ENCODE data around the gene ASXL3.

The ASXL3 gene

DNA sequence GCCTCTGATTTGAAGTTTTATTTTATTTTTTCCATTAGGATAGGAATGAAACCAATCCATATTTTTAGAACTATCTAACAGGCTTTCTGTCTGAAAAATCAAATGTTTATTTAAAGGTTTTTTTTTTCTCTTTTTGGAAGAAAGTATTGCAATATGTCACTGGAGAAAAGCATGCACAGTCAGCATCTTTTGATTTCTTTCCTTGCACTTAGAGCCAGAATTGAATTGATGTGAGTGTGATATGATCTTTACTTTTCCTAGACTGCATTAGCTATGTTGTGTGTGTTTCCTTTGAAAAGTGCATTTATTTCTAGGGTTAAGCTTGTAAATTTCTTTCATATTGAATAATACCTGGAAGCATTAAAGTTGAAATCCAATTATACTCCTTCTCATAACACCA lies 87.6 kb downstream of the ASXL3 start:
- Mint-ChIP-seq H3K27ac (no peak overlapping the region), H3K4me1 (no peaks in the 10 kb centered on the region), H3K4me3 (no peak overlapping the region), H3K9me3 (no peaks in the 10 kb centered on the region), H3K27me3 (no peaks in the 10 kb centered on the region)
- DNase-seq: no peak
- no peak for ATAC-seq

DNA sequence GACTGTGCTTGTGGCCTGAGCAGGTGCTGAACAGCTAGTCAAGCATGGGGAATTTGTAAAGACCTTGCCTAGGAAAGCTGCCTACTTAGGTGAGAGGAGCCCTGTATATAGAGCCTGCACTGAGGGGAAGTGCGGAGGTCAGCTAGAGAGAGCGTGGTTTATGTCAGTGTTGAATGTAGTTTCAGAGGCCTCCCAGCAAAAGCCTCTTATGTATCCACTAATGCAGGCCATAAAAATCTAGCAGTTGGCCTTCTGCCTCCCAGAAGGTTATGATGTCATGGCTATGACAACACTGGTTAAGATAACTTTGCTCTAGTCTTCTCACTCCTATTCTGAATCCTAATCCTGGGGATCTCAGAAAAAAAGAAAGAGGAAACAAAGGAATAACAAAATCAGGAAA lies 88.9 kb downstream of the ASXL3 start:
- peaks cover 0 to 7% of the 10 kb centered on the region in 2 donors for H3K9me3 Mint-ChIP-seq
- no peaks in the 10 kb centered on the region for H3K4me1 Mint-ChIP-seq
- H3K4me3 Mint-ChIP-seq: no peak overlapping the region
- H3K27ac Mint-ChIP-seq: no peak overlapping the region
- no peaks in the 10 kb centered on the region for H3K27me3 Mint-ChIP-seq
- ATAC-seq: no peak
- DNase-seq: no peak

DNA sequence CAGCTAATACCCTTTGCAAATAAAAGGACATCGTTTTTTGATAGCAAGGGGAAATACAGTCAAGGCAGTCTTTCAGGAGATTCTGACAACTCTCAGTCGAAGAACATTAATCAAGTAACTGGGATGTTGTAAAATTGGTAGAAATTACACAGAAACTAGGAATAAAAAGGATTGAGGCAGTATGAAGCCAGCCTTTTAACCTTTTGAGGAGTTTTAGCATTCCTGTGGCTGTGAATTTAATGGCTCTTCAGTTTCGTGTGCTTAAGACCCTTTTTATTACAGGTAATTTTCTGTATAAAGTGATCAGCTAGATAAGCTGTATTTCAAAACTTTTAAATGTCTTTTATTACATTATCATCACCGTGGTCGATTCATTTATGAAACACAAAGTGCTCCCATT lies 91.6 kb downstream of the ASXL3 start:
- peaks cover 0 to 7% of the 10 kb centered on the region in 2 donors for H3K9me3 Mint-ChIP-seq
- no peak overlapping the region for H3K27ac Mint-ChIP-seq
- ATAC-seq (no peak), DNase-seq (no peak)
- no peaks in the 10 kb centered on the region for H3K27me3 Mint-ChIP-seq
- no peaks in the 10 kb centered on the region for H3K4me1 Mint-ChIP-seq
- H3K4me3 Mint-ChIP-seq: no peak overlapping the region

DNA sequence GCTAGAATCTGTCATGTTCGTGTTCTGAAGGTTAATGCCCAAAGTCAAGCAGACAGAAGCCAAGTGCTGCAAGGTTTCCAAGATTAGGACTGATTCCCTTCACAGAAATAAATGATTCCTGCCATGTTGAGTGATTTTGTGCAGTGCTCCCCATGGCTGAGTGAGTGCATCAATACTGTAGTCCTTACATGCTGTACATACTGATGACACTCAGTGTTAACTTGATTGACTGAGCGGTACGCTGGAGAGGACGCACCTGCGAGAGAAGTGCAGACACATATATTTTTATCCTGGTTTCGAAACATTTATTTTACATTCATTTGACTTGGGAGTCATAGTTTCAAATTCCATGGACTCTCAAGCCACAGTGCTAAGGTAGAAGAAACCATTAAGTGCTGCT lies 92.0 kb downstream of the ASXL3 start:
- no peaks in the 10 kb centered on the region for H3K27me3 Mint-ChIP-seq
- ATAC-seq (no peak), DNase-seq (no peak)
- H3K27ac Mint-ChIP-seq: no peak overlapping the region
- no peak overlapping the region for H3K4me3 Mint-ChIP-seq
- peaks cover 0 to 7% of the 10 kb centered on the region in 2 donors for H3K9me3 Mint-ChIP-seq
- H3K4me1 Mint-ChIP-seq: no peaks in the 10 kb centered on the region

DNA sequence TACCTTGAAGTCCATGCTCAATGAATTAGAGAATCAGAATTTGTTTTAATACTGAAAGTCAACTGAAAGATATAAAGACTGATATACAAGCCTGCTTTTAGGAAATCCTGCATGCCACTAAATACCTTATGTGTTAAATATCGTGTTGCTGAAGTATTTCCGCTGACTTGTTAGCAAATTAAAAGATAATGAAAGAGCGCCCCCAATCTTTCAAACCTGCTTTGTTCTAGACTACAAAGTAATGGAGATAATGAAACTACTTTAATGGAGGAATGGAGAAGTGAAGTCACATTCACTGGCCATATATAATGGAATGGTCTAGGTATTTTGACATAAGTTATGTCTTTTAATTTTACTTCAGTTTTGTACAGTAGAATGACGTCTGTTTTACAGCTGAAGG lies 95.7 kb downstream of the ASXL3 start:
- Mint-ChIP-seq H3K4me3 (no peak overlapping the region), H3K4me1 (no peaks in the 10 kb centered on the region), H3K27me3 (no peaks in the 10 kb centered on the region), H3K9me3 (peaks cover 0 to 7% of the 10 kb centered on the region in 2 donors), H3K27ac (no peak overlapping the region)
- no peak for DNase-seq
- no peak for ATAC-seq

DNA sequence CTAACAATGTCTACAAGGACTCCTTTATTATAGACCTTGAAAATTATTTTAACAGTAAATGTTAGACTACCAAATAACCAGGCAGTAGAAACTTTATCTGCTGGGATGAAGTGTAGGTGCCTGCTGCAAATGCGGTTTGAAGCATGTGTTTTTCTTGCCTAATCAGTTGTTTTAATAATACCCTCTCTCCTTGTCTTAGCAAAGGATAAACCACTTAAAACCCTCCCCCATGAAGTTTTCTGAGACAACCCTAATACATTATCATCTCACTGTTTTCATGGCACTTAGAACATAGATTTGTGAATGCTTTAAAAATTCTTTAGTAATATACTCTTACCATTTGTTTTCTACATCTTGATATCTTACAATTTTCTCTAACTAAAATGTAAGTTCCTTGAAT lies 98.6 kb downstream of the ASXL3 start:
- H3K27ac Mint-ChIP-seq: peak overlapping the region in 1 of 2 donors; percentile 42
- H3K27me3 Mint-ChIP-seq: no peaks in the 10 kb centered on the region
- H3K9me3 Mint-ChIP-seq: no peaks in the 10 kb centered on the region
- DNase-seq (no peak), ATAC-seq (no peak)
- H3K4me1 Mint-ChIP-seq: no peaks in the 10 kb centered on the region
- no peak overlapping the region for H3K4me3 Mint-ChIP-seq

DNA sequence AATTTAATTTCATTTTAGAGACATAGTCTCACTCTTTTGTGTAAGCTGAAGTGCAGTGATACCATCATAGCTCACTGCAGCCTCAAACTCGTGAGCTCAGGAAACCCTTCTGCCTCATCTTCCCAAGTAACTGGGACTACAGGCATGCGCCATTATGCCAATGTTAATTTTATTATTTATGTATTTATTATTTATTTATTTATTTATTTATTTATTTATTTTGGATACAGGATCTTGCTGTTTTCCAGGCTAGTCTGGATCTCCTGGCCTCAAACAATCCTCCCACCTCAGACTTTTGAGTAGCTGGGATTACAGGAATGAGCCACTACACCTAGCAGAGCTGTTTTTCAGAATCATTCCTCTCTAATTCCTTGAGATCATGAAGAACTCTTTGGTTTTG lies 99.9 kb downstream of the ASXL3 start:
- H3K27ac Mint-ChIP-seq: no peak overlapping the region
- H3K4me3 Mint-ChIP-seq: no peak overlapping the region
- DNase-seq (no peak), ATAC-seq (no peak)
- no peaks in the 10 kb centered on the region for H3K27me3 Mint-ChIP-seq
- no peaks in the 10 kb centered on the region for H3K4me1 Mint-ChIP-seq
- H3K9me3 Mint-ChIP-seq: no peaks in the 10 kb centered on the region

DNA sequence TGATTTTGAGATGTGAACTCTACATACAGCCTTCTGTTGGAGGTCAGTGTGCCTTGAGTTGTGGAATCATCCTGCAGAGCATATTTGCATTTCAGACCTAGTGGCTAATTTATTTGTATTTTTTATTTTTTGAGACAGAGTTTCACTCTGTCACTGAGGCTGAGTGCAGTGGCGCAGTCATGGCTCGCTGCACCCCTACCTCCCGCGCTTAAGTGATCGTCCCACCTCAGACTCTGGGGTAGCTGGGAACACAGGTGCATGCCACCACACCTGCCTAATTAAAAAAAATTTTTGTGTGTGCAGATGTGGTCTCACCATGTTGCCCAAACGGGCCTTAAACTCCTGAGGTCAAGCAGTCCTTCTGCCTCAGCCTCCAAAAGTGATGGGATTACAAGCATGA lies 104.4 kb downstream of the ASXL3 start:
- no peak overlapping the region for H3K27ac Mint-ChIP-seq
- ATAC-seq (no peak), DNase-seq (no peak)
- no peak overlapping the region for H3K4me3 Mint-ChIP-seq
- no peaks in the 10 kb centered on the region for H3K4me1 Mint-ChIP-seq
- no peaks in the 10 kb centered on the region for H3K27me3 Mint-ChIP-seq
- peaks cover 7 to 11% of the 10 kb centered on the region in 2 donors for H3K9me3 Mint-ChIP-seq

DNA sequence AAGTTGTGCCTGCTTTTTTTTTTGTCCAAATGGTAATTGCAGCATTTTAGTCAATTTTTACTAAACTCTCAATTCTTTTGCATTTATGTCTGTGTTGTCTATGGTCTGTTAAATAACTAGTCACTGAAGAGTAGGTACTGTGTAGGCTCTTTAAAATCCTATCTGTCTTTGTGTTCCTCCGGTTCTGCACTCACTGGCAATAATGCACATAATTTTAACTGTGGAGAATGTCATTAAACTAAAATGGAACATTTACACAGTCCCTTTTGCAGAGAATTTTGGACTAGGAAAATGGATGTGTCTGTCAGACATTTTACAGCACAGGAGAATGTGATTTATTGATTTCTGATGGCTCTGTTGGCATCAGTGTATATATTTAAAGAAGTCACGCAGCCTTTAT lies 116.6 kb downstream of the ASXL3 start:
- no peaks in the 10 kb centered on the region for H3K4me1 Mint-ChIP-seq
- H3K27me3 Mint-ChIP-seq: no peaks in the 10 kb centered on the region
- ATAC-seq: no peak
- H3K27ac Mint-ChIP-seq: no peak overlapping the region
- no peak for DNase-seq
- H3K4me3 Mint-ChIP-seq: no peak overlapping the region
- peaks cover 7 to 30% of the 10 kb centered on the region in 2 donors for H3K9me3 Mint-ChIP-seq

DNA sequence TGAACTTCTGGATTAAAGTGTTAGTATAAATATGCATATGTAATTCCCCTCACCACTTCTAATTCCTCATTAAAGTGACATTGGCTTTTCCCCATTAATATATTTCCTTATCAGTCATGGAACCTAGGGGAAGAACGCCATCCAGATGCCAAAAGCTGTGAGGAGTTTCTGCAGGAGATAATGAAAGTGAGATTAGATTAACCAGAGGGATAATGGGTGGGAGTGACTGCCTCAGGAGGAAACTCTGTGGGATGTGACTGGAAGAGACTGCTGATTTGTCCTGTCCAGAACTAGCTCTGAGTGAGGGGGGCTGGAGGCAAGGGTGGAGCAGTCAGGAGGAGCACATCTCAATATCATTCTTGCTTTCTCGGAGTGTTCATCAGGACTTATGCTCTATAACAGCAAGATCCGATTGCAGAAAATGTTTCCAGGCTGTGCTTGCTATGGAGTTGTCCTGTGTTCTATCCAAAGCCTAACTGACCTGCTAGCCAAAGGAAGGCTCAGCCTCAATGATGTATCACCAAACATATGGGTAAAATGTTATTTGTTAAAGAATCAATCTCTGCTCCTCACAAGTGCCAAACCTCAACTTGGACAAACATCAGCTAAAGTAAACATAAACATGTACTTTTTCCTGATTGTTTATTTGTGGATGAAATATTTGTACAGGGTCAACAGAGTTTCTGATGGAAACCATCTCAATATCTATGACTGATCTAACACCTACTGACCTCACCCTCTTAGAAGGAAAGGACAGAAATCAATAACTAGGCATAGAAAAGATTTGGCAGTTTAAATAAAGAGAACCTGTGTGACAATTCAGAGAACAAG lies 118.5 kb downstream of the ASXL3 start:
- DNase-seq: no peak
- H3K4me1 Mint-ChIP-seq: no peaks in the 10 kb centered on the region
- H3K27ac Mint-ChIP-seq: no peak overlapping the region
- ATAC-seq: no peak
- peaks cover under 1 to 14% of the 10 kb centered on the region in 2 donors for H3K9me3 Mint-ChIP-seq
- no peaks in the 10 kb centered on the region for H3K27me3 Mint-ChIP-seq
- H3K4me3 Mint-ChIP-seq: no peak overlapping the region

DNA sequence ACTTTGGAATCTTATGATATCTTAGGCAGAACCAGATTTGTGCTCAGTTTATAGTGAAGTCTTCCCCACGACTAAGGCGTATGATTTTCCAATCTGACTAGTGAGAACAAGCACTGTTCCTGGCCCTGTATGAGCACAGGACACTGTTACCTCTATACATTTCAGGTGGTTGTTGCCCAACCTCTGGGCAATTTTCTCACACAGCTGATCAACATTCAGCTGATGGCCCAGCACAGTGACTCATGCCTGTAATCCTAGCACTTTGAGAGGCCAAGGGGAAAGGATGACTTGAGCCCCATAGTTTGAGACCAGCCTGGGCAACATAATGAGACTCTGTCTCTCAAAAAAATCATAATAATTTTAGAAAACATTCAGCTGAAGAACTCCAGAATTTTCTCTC lies 119.5 kb downstream of the ASXL3 start:
- no peak for DNase-seq
- no peak for ATAC-seq
- Mint-ChIP-seq H3K27me3 (no peaks in the 10 kb centered on the region), H3K27ac (no peak overlapping the region), H3K4me1 (no peaks in the 10 kb centered on the region), H3K9me3 (peaks cover 0 to 10% of the 10 kb centered on the region in 2 donors), H3K4me3 (no peak overlapping the region)

DNA sequence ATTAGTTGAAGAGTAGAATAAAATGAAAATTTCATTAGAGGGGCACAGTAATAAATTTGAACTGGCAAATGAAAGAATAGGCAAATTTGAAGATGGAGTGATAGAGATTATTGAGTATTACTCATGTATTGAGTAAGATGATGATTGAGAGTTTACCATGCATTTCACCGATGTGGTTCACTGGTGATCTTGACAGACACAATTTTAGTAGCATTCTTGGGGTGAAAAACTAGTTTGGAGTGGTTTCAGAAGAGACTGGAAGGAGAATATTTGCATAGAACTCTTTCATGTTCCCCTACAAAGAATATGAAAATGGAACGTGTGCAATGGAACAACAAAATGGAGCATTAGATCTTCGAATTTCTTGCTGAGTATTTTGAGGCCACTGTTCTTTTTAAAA lies 121.4 kb downstream of the ASXL3 start:
- no peaks in the 10 kb centered on the region for H3K27me3 Mint-ChIP-seq
- no peaks in the 10 kb centered on the region for H3K4me1 Mint-ChIP-seq
- ATAC-seq (no peak), DNase-seq (no peak)
- H3K4me3 Mint-ChIP-seq: no peak overlapping the region
- no peak overlapping the region for H3K27ac Mint-ChIP-seq
- no peaks in the 10 kb centered on the region for H3K9me3 Mint-ChIP-seq

DNA sequence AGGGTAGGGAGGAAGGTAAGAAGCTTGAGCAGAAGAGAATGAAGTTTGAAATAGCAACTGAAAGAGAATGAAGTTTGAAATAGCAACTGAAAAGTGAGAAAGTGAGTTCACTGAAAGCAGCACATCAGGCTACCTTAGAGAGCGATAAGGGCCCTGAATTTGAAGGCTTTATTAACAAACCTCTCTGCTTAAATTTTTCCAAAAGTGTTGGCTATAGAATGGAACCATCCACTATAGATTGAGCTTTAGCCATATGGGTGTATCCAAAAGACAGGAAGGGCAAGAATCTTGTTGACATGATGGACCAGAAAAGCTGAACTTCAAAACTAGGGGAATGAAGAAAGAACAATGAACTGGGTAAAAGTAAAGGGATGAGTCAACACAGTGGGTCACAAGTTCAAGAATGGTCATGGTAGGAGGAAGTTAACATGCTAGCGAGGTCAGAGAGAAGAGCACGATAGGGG lies 122.5 kb downstream of the ASXL3 start:
- H3K9me3 Mint-ChIP-seq: no peaks in the 10 kb centered on the region
- H3K27me3 Mint-ChIP-seq: no peaks in the 10 kb centered on the region
- no peak for ATAC-seq
- no peak for DNase-seq
- no peaks in the 10 kb centered on the region for H3K4me1 Mint-ChIP-seq
- H3K27ac Mint-ChIP-seq: no peak overlapping the region
- no peak overlapping the region for H3K4me3 Mint-ChIP-seq

DNA sequence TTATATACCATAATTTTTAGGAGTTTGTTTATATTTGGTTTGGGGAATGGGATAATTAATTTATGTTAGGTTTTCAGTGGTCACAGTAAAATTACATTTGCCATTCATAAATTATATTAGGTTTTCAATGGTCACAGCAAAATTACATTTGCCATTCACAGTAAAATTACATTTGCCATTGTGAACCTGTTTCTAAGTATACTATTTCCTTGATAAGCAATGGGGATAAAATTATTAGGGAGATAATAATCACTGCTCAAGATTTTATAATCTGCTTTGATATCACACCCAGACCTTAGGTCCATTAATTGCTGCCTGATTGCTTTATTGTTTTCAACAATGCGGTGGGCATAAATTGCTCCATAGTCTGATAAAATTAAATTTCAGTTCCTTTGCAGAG lies 124.6 kb downstream of the ASXL3 start:
- H3K9me3 Mint-ChIP-seq: peaks cover 0 to 5% of the 10 kb centered on the region in 2 donors
- no peaks in the 10 kb centered on the region for H3K27me3 Mint-ChIP-seq
- no peak overlapping the region for H3K4me3 Mint-ChIP-seq
- ATAC-seq: no peak
- H3K27ac Mint-ChIP-seq: no peak overlapping the region
- no peak for DNase-seq
- H3K4me1 Mint-ChIP-seq: no peaks in the 10 kb centered on the region

DNA sequence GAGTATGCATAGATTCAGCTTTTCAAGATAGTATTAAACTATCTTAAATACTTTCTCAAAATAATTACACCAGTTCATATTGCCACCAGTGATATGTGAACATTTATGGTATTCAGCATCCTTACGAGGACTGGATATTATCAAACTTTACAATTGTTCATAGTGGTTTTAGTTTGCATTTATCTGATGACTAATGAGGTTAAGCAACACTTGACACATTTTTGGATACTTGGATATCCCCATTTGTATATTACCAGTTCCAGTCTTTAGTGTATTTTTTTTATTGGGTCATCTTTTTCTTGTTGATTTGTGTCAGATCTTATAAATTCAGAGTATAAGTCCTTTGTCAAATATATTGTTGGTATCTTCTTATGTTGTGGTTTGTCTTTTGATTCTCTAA lies 128.4 kb downstream of the ASXL3 start:
- peaks cover 0 to 5% of the 10 kb centered on the region in 2 donors for H3K9me3 Mint-ChIP-seq
- ATAC-seq (no peak), DNase-seq (no peak)
- no peak overlapping the region for H3K4me3 Mint-ChIP-seq
- no peak overlapping the region for H3K27ac Mint-ChIP-seq
- no peaks in the 10 kb centered on the region for H3K27me3 Mint-ChIP-seq
- no peaks in the 10 kb centered on the region for H3K4me1 Mint-ChIP-seq

DNA sequence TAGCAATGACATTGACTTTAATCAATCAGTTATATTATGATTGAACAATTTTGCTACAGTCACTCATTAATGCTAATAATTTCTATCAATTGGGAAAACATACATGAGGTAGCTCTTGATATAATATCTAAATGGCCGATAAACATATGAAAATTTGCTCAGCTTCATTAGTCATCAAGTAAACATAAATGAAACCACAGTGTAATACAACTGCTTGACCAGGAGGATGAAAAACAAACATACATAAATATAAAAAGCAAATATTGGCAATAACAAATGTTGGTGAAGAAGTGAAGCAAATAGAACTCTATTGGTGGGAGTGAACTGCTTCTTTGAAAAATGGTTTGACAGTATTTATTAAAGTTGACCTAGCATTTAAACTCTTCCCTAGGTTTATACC lies 130.9 kb downstream of the ASXL3 start:
- no peak for ATAC-seq
- Mint-ChIP-seq H3K9me3 (peaks cover 0 to 5% of the 10 kb centered on the region in 2 donors), H3K4me3 (no peak overlapping the region), H3K27me3 (no peaks in the 10 kb centered on the region), H3K4me1 (no peaks in the 10 kb centered on the region), H3K27ac (no peak overlapping the region)
- DNase-seq: no peak

DNA sequence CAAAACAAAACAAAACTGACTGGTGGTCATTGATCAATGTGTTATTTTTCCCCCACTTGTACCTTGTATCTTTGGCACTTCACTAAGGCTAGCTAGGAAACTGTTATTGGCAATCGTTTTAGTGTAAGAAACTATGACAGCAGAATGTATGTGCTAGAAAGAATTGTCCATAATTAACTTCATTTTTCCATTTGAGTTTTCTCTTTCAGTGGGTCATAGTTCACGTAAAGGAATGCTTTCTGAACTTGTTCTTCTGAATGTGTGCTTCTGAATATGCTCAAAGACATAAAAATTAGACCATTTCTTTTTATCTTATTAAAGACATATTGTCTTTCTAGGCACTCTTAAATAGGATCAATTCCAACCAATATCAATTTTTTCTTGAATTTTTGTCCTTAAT lies 132.2 kb downstream of the ASXL3 start:
- Mint-ChIP-seq H3K9me3 (peaks cover 0 to 5% of the 10 kb centered on the region in 2 donors), H3K4me3 (no peak overlapping the region), H3K27ac (no peak overlapping the region), H3K27me3 (no peaks in the 10 kb centered on the region), H3K4me1 (no peaks in the 10 kb centered on the region)
- ATAC-seq (no peak), DNase-seq (no peak)
